Measurements from ENCODE around the gene UPK2. TPM values are rescaled to one million over a fixed set of nuclear protein-coding genes. Genes with fewer than 3 reads are reported as not detected.

Gene UPK2
- total and polyA plus RNA-seq, 2 of the 13 experiments (the other 11 are each of a cell fraction or from before 2014, with no cell fraction given), result not detected

DNA sequence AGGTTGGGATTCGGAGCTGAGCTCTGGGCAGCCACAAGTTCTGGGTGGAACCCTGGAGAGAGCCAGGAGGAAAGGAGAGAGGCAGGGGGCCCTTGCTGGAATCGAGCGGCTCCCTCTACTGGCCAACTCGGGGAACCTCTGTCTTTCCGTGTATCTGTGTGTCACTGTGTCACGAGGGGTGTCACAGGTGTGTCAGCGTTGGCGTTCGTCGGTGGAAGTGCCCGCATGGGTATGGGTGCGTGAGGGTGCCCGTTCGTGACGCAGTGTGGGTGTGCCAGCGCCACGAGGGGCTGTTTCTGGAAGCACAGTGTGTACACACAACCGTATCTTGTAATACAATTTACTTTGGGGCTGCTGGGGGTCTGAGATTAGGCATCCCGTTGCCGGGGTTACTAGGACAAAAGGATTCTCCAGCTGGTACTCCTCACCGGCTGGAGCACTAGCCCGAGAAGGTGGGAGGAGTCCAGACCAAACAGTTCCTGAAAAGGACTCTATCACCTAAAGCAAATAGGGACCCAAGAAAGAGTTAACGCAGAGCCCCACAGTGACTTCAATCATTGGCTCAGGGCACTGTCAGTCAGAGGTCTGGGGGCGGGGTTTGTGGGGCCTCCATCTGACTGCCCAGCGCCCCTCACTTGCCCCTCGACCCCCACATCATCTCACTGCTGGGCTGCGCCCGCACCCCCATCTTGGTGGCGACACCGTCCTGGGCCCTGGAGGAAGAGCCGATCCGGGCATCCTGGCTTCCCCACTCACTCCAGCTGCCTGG lies 27.8 kb upstream of the UPK2 start (continued):
- no peak for TF ChIP-seq ATF1 (CRISPR knock-in tag; IDR thresholded peaks at IDR 0.05)
- TF ChIP-seq BORCS8-MEF2B (CRISPR knock-in tag; IDR thresholded peaks at IDR 0.05), result peak; percentile 36; the same call in 1 of the 2 replicates
- TF ChIP-seq MED1 (CRISPR knock-in tag; IDR thresholded peaks at IDR 0.05), result peak; percentile 50; the same call in 1 of the 2 replicates
- TF ChIP-seq ZIK1 (CRISPR knock-in tag; IDR thresholded peaks at IDR 0.05; ENCODE audit: borderline replicate concordance, low read depth), result 0 out of 2 replicates have a peak, but pooled peaks have one; percentile 46
- TF ChIP-seq ZSCAN29 (CRISPR knock-in tag; conservative IDR thresholded peaks at IDR 0.05), result no peak
- TF ChIP-seq ZNF891 (CRISPR knock-in tag; IDR thresholded peaks at IDR 0.05), result no peak
- TF ChIP-seq FOSL1 (CRISPR knock-in tag; IDR thresholded peaks at IDR 0.05; ENCODE audit: borderline replicate concordance), result no peak
- TF ChIP-seq, protein P1, sequence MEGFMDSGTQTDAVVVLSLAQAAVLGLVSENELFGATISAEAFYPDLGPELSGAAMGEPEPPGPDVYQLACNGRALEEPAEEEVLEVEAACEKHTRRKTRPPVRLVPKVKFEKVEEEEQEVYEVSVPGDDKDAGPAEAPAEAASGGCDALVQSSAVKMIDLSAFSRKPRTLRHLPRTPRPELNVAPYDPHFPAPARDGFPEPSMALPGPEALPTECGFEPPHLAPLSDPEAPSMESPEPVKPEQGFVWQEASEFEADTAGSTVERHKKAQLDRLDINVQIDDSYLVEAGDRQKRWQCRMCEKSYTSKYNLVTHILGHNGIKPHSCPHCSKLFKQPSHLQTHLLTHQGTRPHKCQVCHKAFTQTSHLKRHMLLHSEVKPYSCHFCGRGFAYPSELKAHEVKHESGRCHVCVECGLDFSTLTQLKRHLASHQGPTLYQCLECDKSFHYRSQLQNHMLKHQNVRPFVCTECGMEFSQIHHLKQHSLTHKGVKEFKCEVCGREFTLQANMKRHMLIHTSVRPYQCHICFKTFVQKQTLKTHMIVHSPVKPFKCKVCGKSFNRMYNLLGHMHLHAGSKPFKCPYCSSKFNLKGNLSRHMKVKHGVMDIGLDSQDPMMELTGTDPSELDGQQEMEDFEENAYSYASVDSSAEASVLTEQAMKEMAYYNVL (CRISPR knock-in tag; IDR thresholded peaks at IDR 0.05; ENCODE audit: borderline replicate concordance), result 0 out of 2 replicates have a peak, but pooled peaks have one; percentile 48
- TF ChIP-seq ELF1 (CRISPR knock-in tag; IDR thresholded peaks at IDR 0.05), result no peak; the same call in 1 of the 2 replicates
- TF ChIP-seq DNMT1 (CRISPR knock-in tag; IDR thresholded peaks at IDR 0.05), result no peak
- no peak for TF ChIP-seq ZNF296 (CRISPR knock-in tag; conservative IDR thresholded peaks at IDR 0.05)
- TF ChIP-seq, protein P2, sequence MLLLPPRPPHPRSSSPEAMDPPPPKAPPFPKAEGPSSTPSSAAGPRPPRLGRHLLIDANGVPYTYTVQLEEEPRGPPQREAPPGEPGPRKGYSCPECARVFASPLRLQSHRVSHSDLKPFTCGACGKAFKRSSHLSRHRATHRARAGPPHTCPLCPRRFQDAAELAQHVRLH (CRISPR knock-in tag; IDR thresholded peaks at IDR 0.05; ENCODE audit: borderline replicate concordance, low read depth), result no peak
- peak; percentile 28 for TF ChIP-seq RBM39 (IDR thresholded peaks at IDR 0.05; ENCODE audit: low read depth, low read length, poor library complexity, severe bottlenecking)
- no peak for TF ChIP-seq ZFP37 (CRISPR knock-in tag; IDR thresholded peaks at IDR 0.05; ENCODE audit: borderline replicate concordance)
- TF ChIP-seq, protein P3, sequence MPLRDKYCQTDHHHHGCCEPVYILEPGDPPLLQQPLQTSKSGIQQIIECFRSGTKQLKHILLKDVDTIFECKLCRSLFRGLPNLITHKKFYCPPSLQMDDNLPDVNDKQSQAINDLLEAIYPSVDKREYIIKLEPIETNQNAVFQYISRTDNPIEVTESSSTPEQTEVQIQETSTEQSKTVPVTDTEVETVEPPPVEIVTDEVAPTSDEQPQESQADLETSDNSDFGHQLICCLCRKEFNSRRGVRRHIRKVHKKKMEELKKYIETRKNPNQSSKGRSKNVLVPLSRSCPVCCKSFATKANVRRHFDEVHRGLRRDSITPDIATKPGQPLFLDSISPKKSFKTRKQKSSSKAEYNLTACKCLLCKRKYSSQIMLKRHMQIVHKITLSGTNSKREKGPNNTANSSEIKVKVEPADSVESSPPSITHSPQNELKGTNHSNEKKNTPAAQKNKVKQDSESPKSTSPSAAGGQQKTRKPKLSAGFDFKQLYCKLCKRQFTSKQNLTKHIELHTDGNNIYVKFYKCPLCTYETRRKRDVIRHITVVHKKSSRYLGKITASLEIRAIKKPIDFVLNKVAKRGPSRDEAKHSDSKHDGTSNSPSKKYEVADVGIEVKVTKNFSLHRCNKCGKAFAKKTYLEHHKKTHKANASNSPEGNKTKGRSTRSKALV (CRISPR knock-in tag; IDR thresholded peaks at IDR 0.05), result 0 out of 2 replicates have a peak, but pooled peaks have one; percentile 30
- no peak; the same call in none of the 2 replicates for TF ChIP-seq GABPB1 (CRISPR knock-in tag; IDR thresholded peaks at IDR 0.05)
- no peak for TF ChIP-seq ZNF558 (CRISPR knock-in tag; IDR thresholded peaks at IDR 0.05; ENCODE audit: borderline replicate concordance)
- peak; percentile 88 for TF ChIP-seq RAD21 (CRISPR knock-in tag; IDR thresholded peaks at IDR 0.05)
- TF ChIP-seq, protein P4, sequence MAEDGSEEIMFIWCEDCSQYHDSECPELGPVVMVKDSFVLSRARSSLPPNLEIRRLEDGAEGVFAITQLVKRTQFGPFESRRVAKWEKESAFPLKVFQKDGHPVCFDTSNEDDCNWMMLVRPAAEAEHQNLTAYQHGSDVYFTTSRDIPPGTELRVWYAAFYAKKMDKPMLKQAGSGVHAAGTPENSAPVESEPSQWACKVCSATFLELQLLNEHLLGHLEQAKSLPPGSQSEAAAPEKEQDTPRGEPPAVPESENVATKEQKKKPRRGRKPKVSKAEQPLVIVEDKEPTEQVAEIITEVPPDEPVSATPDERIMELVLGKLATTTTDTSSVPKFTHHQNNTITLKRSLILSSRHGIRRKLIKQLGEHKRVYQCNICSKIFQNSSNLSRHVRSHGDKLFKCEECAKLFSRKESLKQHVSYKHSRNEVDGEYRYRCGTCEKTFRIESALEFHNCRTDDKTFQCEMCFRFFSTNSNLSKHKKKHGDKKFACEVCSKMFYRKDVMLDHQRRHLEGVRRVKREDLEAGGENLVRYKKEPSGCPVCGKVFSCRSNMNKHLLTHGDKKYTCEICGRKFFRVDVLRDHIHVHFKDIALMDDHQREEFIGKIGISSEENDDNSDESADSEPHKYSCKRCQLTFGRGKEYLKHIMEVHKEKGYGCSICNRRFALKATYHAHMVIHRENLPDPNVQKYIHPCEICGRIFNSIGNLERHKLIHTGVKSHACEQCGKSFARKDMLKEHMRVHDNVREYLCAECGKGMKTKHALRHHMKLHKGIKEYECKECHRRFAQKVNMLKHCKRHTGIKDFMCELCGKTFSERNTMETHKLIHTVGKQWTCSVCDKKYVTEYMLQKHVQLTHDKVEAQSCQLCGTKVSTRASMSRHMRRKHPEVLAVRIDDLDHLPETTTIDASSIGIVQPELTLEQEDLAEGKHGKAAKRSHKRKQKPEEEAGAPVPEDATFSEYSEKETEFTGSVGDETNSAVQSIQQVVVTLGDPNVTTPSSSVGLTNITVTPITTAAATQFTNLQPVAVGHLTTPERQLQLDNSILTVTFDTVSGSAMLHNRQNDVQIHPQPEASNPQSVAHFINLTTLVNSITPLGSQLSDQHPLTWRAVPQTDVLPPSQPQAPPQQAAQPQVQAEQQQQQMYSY (CRISPR knock-in tag; IDR thresholded peaks at IDR 0.05), result peak; percentile 50; the same call in 1 of the 2 replicates
- TF ChIP-seq NFYB (CRISPR knock-in tag; IDR thresholded peaks at IDR 0.05), result peak; percentile 90
- TF ChIP-seq MYC (CRISPR knock-in tag; IDR thresholded peaks at IDR 0.05; ENCODE audit: borderline replicate concordance), result 0 out of 2 replicates have a peak, but pooled peaks have one; percentile 14
- peak; percentile 54; the same call in 1 of the 2 replicates for TF ChIP-seq ZNF225 (CRISPR knock-in tag; IDR thresholded peaks at IDR 0.05)

Measured in HepG2 (cell line).